Esophagus muscularis mucosa (tissue), 4 donors: ENCODE results near the gene STX1A. TPM values are rescaled to one million over a fixed set of nuclear protein-coding genes. Genes with fewer than 3 reads are reported as not detected.

Source experiments
- DNase-seq: peaks from one replicate; pipeline ENCODE4 v3.0.0-alpha.2; 2017; ENCODE audit errors: extremely low spot score
- H3K27ac ChIP-seq, 4 donors: fragments of 200-600 bp; sonication (generic); replicated peaks in 1 of 4; 1 replicate in 3 of 4; 2 replicates in 1 of 4; pipeline ENCODE4 v1.5.1; 2016 to 2019; ENCODE audit warnings: mild to moderate bottlenecking in 1 of 4
- H3K27me3 ChIP-seq, 4 donors: fragments of 200-600 bp; sonication (generic); one replicate each; pipeline versions ENCODE4 v1.5.1 to v1.6.0; 2016 to 2019
- H3K36me3 ChIP-seq, 4 donors: fragments of 200-600 bp; sonication (generic); one replicate each; pipeline ENCODE4 v1.5.1; 2016 to 2019
- H3K4me1 ChIP-seq, 4 donors: fragments of 200-600 bp; sonication (generic); one replicate each; pipeline ENCODE4 v1.5.1; 2016 to 2019
- H3K4me3 ChIP-seq, 4 donors: fragments of 200-600 bp; sonication (generic); 1 replicate in 2 of 4; 2 replicates in 2 of 4; pipeline ENCODE4 v1.5.1; 2016 to 2019; ENCODE audit warnings: mild to moderate bottlenecking in 4 of 4, moderate library complexity in 1 of 4
- H3K9me3 ChIP-seq, 4 donors: fragments of 200-600 bp; sonication (generic); 1 replicate in 3 of 4; 2 replicates in 1 of 4; pipeline ENCODE4 v1.5.1; 2016 to 2019
- EP300 ChIP-seq: sonication (generic); formaldehyde crosslinking; IDR thresholded peaks from one replicate; pipeline ENCODE4 v1.6.1; 2017; ENCODE audit warnings: antibody characterized with exemption
- POLR2A ChIP-seq: fragments of 450-650 bp; IDR thresholded peaks from one replicate; pipeline ENCODE4 v1.6.1; 2017; ENCODE audit warnings: antibody characterized with exemption, moderate library complexity, mild to moderate bottlenecking, low read depth
- POLR2AphosphoS5 ChIP-seq, 2 donors: sonication (generic); formaldehyde crosslinking; IDR thresholded peaks; one replicate each; pipeline ENCODE4 v1.6.1; 2017; ENCODE audit warnings: antibody characterized with exemption in 2 of 2
- WGBS: methylation state at CpG from one replicate; pipeline ENCODE4 v1.1.5; 2018; 5-methylcytosine and 5-hydroxymethylcytosine counted together
- intact Hi-C: fragments of 100-400 bp; cut with DNase I; formaldehyde crosslinking; loops from one replicate; pipeline ENCODE4 v1.15.1; 2023
- total RNA-seq, 4 donors: library from RNA; depleted of rRNA; stranded (reverse); fragments of >200 nt; gene quantifications; one replicate each; pipeline versions ENCODE4 v1.1.0 to v1.2.1, GENCODE V29; 2016
- TF ChIP-seq, protein P1 (sequence below), 3 experiments: fragments of 200-600 bp in 2 of 3; fragments of 450-650 bp in 1 of 3; sonication (generic) in 2 of 3; IDR thresholded peaks; one replicate each; pipeline ENCODE4 v1.5.1; 2017 to 2019; ENCODE audit warnings: antibody characterized with exemption in 3 of 3, mild to moderate bottlenecking in 2 of 3, moderate library complexity in 1 of 3

Gene STX1A
- total RNA-seq, 4 donors from 2014 or later = 7.1 to 16.0 (median 9.6) TPM

DNA sequence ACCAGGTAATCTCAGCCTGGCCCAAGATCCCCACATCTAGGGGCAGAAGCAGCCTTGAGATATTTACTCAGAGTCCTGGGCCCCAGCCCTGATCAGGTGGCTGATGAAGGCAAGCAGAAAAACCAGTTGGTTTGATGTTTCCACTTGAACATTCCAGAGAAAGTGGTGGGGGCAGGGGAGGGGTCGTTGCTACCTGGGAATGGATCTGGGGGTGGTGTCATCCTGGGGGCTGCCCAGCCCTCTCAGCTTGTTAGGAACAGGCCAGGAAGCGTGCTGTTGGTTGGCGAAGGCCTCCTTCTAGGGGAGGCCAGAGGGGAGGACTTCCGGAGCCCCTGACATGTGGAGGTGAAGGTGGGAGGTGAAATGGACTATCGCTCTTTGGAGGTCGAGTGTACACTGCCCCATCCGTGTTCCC is 22.9 kb upstream of the STX1A start:
- Histone ChIP-seq H3K4me1 (peaks cover 16 to 47% (median 37%) of the 10 kb centered on the region in 4 donors), H3K4me3 (no peak overlapping the region), H3K36me3 (peaks cover 0 to 1% (median under 1%) of the 10 kb centered on the region in 4 donors), H3K27me3 (no peaks in the 10 kb centered on the region), H3K9me3 (no peaks in the 10 kb centered on the region), H3K27ac (peak overlapping the region in 2 of 4 donors; percentile 44 to 45)
- TF ChIP-seq POLR2AphosphoS5 (IDR thresholded peaks at IDR 0.05) (no peak), POLR2A (no peak), EP300 (no peak)
- TF ChIP-seq, protein P1, sequence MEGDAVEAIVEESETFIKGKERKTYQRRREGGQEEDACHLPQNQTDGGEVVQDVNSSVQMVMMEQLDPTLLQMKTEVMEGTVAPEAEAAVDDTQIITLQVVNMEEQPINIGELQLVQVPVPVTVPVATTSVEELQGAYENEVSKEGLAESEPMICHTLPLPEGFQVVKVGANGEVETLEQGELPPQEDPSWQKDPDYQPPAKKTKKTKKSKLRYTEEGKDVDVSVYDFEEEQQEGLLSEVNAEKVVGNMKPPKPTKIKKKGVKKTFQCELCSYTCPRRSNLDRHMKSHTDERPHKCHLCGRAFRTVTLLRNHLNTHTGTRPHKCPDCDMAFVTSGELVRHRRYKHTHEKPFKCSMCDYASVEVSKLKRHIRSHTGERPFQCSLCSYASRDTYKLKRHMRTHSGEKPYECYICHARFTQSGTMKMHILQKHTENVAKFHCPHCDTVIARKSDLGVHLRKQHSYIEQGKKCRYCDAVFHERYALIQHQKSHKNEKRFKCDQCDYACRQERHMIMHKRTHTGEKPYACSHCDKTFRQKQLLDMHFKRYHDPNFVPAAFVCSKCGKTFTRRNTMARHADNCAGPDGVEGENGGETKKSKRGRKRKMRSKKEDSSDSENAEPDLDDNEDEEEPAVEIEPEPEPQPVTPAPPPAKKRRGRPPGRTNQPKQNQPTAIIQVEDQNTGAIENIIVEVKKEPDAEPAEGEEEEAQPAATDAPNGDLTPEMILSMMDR (IDR thresholded peaks at IDR 0.05) = no peak
- DNase-seq = no peak
- WGBS = 67% methylated on average over 7 of the region's 7 CpGs
- intact Hi-C loops = no loop called here

DNA sequence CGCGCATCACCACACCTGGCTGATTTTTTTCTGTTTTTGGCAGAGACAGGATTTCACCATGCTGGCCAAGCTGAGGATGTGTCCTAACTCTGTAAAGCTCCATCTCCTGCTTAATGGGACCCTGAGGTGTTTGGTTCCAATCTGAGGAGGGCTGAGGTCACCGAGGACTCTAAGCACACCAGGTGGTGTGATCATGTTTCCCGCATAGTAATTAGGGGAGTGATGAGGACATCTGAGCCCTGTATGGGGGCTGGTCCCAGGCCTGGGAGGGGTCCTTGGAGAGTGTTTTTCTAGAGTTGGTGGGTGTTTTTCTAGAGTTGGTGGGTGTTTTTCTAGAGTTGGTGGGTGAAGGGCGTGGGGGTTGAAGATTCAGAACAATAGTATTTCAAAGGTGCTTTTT is 22.1 kb upstream of the STX1A start:
- DNase-seq = no peak
- Histone ChIP-seq H3K36me3 (peaks cover 0 to 9% (median 7%) of the 10 kb centered on the region in 4 donors), H3K4me1 (peaks cover 16 to 46% (median 38%) of the 10 kb centered on the region in 4 donors), H3K27me3 (no peaks in the 10 kb centered on the region), H3K9me3 (no peaks in the 10 kb centered on the region), H3K27ac (peak overlapping the region in 1 of 4 donors; percentile 44), H3K4me3 (no peak overlapping the region)
- TF ChIP-seq POLR2AphosphoS5 (IDR thresholded peaks at IDR 0.05) (no peak), POLR2A (no peak), EP300 (no peak)
- TF ChIP-seq, protein P1 (IDR thresholded peaks at IDR 0.05) = no peak
- intact Hi-C loops = no loop called here
- WGBS = 93% methylated on average over 5 of the region's 5 CpGs

DNA sequence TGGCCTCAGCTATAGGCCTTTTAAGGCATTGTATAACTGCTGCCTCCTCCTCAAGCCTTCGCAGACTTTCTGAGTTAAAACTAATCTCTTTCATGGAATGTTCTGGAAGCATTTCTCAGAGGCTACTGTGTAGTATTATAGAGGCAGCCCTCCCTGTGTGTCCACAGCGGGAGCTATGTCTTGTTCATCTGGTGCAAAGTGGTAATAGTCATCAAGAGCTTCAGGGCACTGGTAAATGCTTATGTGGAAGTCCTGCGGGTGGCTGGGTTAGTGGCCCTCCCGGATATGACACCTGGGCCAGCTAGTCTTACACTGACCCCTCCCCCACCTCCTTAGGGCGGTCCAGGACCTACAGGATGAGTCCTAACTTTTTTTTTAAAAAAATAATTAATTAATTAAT is 21.3 kb upstream of the STX1A start:
- H3K27me3 ChIP-seq = no peaks in the 10 kb centered on the region
- no peak for DNase-seq
- H3K27ac ChIP-seq = peak overlapping the region in 3 of 4 donors; percentile 16 to 93 (median 88)
- TF ChIP-seq POLR2A (no peak), EP300 (no peak), POLR2AphosphoS5 (IDR thresholded peaks at IDR 0.05) (no peak)
- TF ChIP-seq, protein P1 (IDR thresholded peaks at IDR 0.05) = no peak
- H3K4me1 ChIP-seq = peaks cover 16 to 38% (median 31%) of the 10 kb centered on the region in 4 donors
- no peaks in the 10 kb centered on the region for H3K9me3 ChIP-seq
- H3K36me3 ChIP-seq = peaks cover 0 to 17% (median 15%) of the 10 kb centered on the region in 4 donors
- H3K4me3 ChIP-seq = no peak overlapping the region
- intact Hi-C loops = no loop called here
- WGBS = 75% methylated on average over 5 of the region's 5 CpGs

DNA sequence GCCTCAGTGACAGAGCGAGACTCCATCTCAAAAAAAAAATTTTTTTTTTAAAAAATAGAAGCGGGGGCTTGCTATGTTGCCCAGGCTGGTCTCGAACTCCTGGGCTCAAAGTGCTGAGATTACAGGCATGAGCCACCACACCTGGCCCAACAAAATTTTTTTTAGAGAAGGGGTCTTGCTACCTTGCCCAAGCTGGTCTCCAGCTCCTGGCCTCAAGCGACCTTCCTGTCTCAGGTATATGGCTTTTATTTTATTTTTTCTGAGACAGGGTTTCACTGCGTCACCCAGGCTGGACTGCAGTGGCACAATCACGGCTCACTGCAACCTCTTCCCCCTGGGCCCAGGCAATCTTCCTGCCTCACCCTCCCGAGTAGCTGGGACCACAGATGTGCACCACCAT is 20.7 kb upstream of the STX1A start:
- TF ChIP-seq POLR2AphosphoS5 (IDR thresholded peaks at IDR 0.05) (no peak), POLR2A (no peak), EP300 (no peak)
- TF ChIP-seq, protein P1 (IDR thresholded peaks at IDR 0.05) = no peak
- H3K4me1 ChIP-seq = peaks cover 16 to 36% (median 31%) of the 10 kb centered on the region in 4 donors
- intact Hi-C loops = no loop called here
- no peaks in the 10 kb centered on the region for H3K9me3 ChIP-seq
- H3K27me3 ChIP-seq = no peaks in the 10 kb centered on the region
- peak overlapping the region in 3 of 4 donors; percentile 16 to 93 (median 88) for H3K27ac ChIP-seq
- H3K36me3 ChIP-seq = peaks cover 0 to 22% (median 20%) of the 10 kb centered on the region in 4 donors
- 95% methylated on average over 7 of the region's 7 CpGs for WGBS
- no peak for DNase-seq
- no peak overlapping the region for H3K4me3 ChIP-seq

DNA sequence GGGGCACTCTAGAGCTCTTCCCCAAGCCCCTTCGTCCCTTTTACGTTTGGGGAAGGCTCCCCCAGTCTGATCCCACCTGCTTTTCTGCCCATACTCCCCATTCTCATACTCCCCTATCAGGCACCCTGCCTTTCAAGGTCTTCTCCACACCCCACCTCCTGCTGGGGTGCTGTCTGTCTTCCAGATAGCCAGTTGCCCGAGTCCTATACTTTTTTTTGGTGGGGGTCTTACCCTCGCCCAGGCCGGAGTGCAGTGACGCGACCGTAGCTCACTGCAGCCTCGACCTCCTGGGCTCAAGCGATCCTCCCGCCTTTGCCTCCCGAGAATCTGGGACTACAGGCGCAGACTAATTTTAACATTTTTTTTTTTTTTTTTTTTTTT is 19.9 kb upstream of the STX1A start:
- no peaks in the 10 kb centered on the region for H3K27me3 ChIP-seq
- H3K27ac ChIP-seq = peak overlapping the region; percentile 88 to 93 (median 90)
- DNase-seq = no peak
- H3K36me3 ChIP-seq = peaks cover 0 to 23% (median 20%) of the 10 kb centered on the region in 4 donors
- H3K4me1 ChIP-seq = peaks cover 20 to 44% (median 35%) of the 10 kb centered on the region in 4 donors
- intact Hi-C loops = no loop called here
- WGBS = 45% methylated on average over 13 of the region's 13 CpGs
- peak overlapping the region; percentile 72 to 85 (median 78) for H3K4me3 ChIP-seq
- TF ChIP-seq POLR2A (no peak), EP300 (no peak)
- TF ChIP-seq, protein P1 (IDR thresholded peaks at IDR 0.05) = no peak
- no peaks in the 10 kb centered on the region for H3K9me3 ChIP-seq
